Stimulated activated CD4-positive, alpha-beta T cell treated with anti-CD3 and anti-CD28 coated beads, TNF-alpha, amount 100 ng/mL, for 48 hours (primary cell): ENCODE results near the gene EGF.
"Not testable (repeated sequence)": the region's sequence is repeated elsewhere in the genome, so short reads cannot be mapped to it uniquely, and the experiment has no call there.

Experiments
- DNase-seq, 3 donors: peaks; one replicate each; pipeline ENCODE4 v3.0.0-alpha.2; 2020; ENCODE audit warnings: low read depth in 3 of 3

Gene EGF

GRCh38 chr4:109914322-109914721, 1.6 kb downstream of the EGF start:
- DNase-seq: no peak

GRCh38 chr4:109915385-109916026, 2.8 kb downstream of the EGF start:
- DNase-seq: no peak

- no peak for DNase-seq
Observed at GRCh38 chr4:109916027-109916409, 3.3 kb downstream of the EGF start.

GRCh38 chr4:109921384-109921808, 8.7 kb downstream of the EGF start:
- DNase-seq: no peak

- DNase-seq: no peak
Observed at GRCh38 chr4:109925396-109925795, 12.7 kb downstream of the EGF start.

- no peak for DNase-seq
Observed at GRCh38 chr4:109928327-109929045, 15.8 kb downstream of the EGF start.

GRCh38 chr4:109930464-109930863, 17.8 kb downstream of the EGF start:
- DNase-seq: no peak

- no peak for DNase-seq
Observed at GRCh38 chr4:109930872-109931271, 18.2 kb downstream of the EGF start.

- DNase-seq: no peak
Observed at GRCh38 chr4:109931318-109931717, 18.6 kb downstream of the EGF start.

GRCh38 chr4:109937352-109937751, 24.7 kb downstream of the EGF start:
- not testable (repeated sequence) for DNase-seq

GRCh38 chr4:109939190-109939589, 26.5 kb downstream of the EGF start:
- DNase-seq: no peak

- DNase-seq: no peak
Observed at GRCh38 chr4:109942292-109942926, 29.7 kb downstream of the EGF start.

- no peak for DNase-seq
Observed at GRCh38 chr4:109943745-109944144, 31.1 kb downstream of the EGF start.

GRCh38 chr4:109944591-109944990, 31.9 kb downstream of the EGF start:
- no peak for DNase-seq

- DNase-seq: peak in 2 of 3 donors; percentile 18 to 58
Observed at GRCh38 chr4:109945056-109945455, 32.4 kb downstream of the EGF start.

- DNase-seq: no peak
Observed at GRCh38 chr4:109946120-109946519, 33.4 kb downstream of the EGF start.

- DNase-seq: no peak
Observed at GRCh38 chr4:109947457-109947856, 34.8 kb downstream of the EGF start.

- no peak for DNase-seq
Observed at GRCh38 chr4:109947918-109948317, 35.2 kb downstream of the EGF start.

- not testable (repeated sequence) for DNase-seq
Observed at GRCh38 chr4:109949099-109949718, 36.5 kb downstream of the EGF start.

- DNase-seq: no peak
Observed at GRCh38 chr4:109952612-109953011, 39.9 kb downstream of the EGF start.

GRCh38 chr4:109953556-109953955, 40.9 kb downstream of the EGF start:
- DNase-seq: no peak

- no peak for DNase-seq
Observed at GRCh38 chr4:109955146-109955545, 42.5 kb downstream of the EGF start.

GRCh38 chr4:109957227-109957626, 44.5 kb downstream of the EGF start:
- no peak for DNase-seq
